Testis (tissue), 3 donors: ENCODE results near the gene MYO3A. TPM values are rescaled to one million over a fixed set of nuclear protein-coding genes. Genes with fewer than 3 reads are reported as not detected.

Source experiments
- DNase-seq: peaks from one replicate; pipeline ENCODE4 v3.0.0-alpha.2; 2019
- H3K27ac ChIP-seq, 2 donors: fragments of 200-600 bp; sonication (generic); one replicate each; pipeline ENCODE4 v1.5.1; 2019
- H3K27me3 ChIP-seq: fragments of 200-600 bp; sonication (generic); one replicate; pipeline ENCODE4 v1.5.1; 2019
- H3K36me3 ChIP-seq: fragments of 200-600 bp; sonication (generic); one replicate; pipeline ENCODE4 v1.5.1; 2017; ENCODE audit warnings: low read depth; ENCODE audit errors: missing control alignments
- H3K4me1 ChIP-seq: fragments of 200-600 bp; sonication (generic); one replicate; pipeline ENCODE4 v1.5.1; 2019
- H3K4me3 ChIP-seq, 2 donors: fragments of 200-600 bp; sonication (generic); one replicate each; pipeline ENCODE4 v1.5.1; 2017 to 2019
- H3K9me3 ChIP-seq: fragments of 200-600 bp; sonication (generic); one replicate; pipeline ENCODE4 v1.5.1; 2017
- CTCF ChIP-seq, 3 experiments: fragments of 450-650 bp in 2 of 3; fragments of 200-600 bp in 1 of 3; sonication (generic) in 1 of 3; IDR thresholded peaks; one replicate each; pipeline ENCODE4 v1.5.1; 2016 to 2019; ENCODE audit warnings: antibody characterized with exemption in 3 of 3, mild to moderate bottlenecking in 2 of 3, moderate library complexity in 1 of 3
- POLR2A ChIP-seq: fragments of 450-650 bp; IDR thresholded peaks from one replicate; pipeline ENCODE4 v1.6.1; 2017; ENCODE audit warnings: antibody characterized with exemption, mild to moderate bottlenecking, moderate library complexity
- WGBS, 2 donors: methylation state at CpG; one replicate each; pipeline ENCODE4 v1.1.5; 2018; 5-methylcytosine and 5-hydroxymethylcytosine counted together
- intact Hi-C: fragments of 100-400 bp; cut with DNase I; formaldehyde crosslinking; loops from one replicate; pipeline ENCODE4 v1.15.1; 2023; ENCODE audit warnings: low total_unique reads
- polyA plus RNA-seq: library from polyadenylated mRNA; stranded (reverse); fragments of 350-450 nt; fragmentation: Illumina TruSeq; extraction: RNeasy Lipid Tissue Mini Kit (QIAGEN cat#74804); gene quantifications from one replicate; pipeline ENCODE4 v1.2.3, GENCODE V29; 2014; ENCODE audit warnings: low read depth, low replicate concordance; ENCODE audit not compliant: insufficient read depth
- total RNA-seq, 2 donors: library from RNA; depleted of rRNA; stranded (reverse); fragments of >200 nt; gene quantifications; one replicate each; pipeline ENCODE4 v1.2.3, GENCODE V29; 2016

The MYO3A gene
- total and polyA plus RNA-seq, 3 donors from 2014 or later: 8.7 to 21.1 (median 9.5) TPM

DNA sequence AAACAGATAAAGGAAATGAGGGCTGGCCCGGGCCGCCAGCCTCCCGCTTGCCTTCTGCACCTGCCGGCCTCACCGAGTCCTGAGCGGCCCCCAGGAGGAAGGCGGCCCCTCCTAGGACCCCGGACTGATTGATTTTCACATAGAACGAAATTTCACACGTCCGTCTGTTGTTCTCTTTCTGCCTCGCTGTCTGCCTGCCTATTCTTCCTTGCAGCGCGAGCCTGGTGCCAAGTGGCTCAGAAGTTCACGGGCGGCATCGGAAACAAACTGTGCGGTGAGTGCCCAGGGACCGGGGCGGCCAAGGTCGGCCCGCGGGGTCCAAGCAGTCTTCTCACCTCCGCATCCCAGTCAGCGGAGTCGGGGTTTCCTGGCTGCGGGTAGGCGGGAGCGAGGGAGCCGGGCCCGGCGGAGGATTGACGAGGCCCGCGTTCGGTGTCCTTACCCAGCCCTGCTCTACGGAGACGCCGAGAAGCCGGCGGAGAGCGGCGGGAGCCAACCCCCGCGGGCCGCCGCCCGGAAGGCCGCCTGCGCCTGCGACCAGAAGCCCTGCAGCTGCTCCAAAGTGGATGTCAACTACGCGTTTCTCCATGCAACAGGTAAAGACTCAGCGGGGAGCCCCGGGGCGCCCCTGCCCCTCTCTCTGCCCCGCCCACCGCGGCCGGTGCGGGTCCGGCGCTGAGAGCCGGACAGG, 283.5 kb downstream of the MYO3A start:
- no peaks in the 10 kb centered on the region for H3K36me3 ChIP-seq
- H3K4me3 ChIP-seq: peak overlapping the region; percentile 29 to 36
- H3K27ac ChIP-seq: no peak overlapping the region
- peaks cover 17% of the 10 kb centered on the region for H3K4me1 ChIP-seq
- intact Hi-C loops: no loop called here
- H3K9me3 ChIP-seq: no peaks in the 10 kb centered on the region
- no peaks in the 10 kb centered on the region for H3K27me3 ChIP-seq
- 1% methylated on average over 20 to 50 of the region's 64 CpGs for WGBS, 2 donors
- TF ChIP-seq CTCF (IDR thresholded peaks at IDR 0.05) (no peak), POLR2A (no peak)
- no peak for DNase-seq

DNA sequence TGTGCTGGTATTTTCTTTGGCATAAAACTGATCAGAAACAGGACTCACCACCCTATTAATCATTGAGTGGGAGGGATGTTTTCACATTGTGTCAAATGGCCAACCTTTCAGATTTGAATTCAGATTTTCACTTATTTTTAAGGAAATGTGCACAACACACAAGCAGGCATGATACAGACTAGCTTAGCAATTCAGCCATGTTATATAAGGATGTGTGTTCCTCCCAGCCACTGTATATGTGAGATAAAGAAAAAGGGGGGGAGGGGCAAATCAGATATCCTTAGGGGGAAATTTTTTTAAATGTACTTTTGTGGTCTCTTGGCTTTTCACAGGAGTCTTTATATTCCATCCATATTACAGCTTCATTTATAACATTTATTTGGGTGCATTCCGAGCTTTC, 285.6 kb downstream of the MYO3A start:
- TF ChIP-seq POLR2A (no peak), CTCF (IDR thresholded peaks at IDR 0.05) (no peak)
- intact Hi-C loops: no loop called here
- Histone ChIP-seq H3K36me3 (no peaks in the 10 kb centered on the region), H3K9me3 (no peaks in the 10 kb centered on the region), H3K27ac (no peak overlapping the region), H3K4me3 (no peak overlapping the region), H3K27me3 (no peaks in the 10 kb centered on the region), H3K4me1 (peaks cover 17% of the 10 kb centered on the region)
- WGBS, 2 donors: 56 to 63% methylated on average over 1 of the region's 1 CpG
- no peak for DNase-seq

DNA sequence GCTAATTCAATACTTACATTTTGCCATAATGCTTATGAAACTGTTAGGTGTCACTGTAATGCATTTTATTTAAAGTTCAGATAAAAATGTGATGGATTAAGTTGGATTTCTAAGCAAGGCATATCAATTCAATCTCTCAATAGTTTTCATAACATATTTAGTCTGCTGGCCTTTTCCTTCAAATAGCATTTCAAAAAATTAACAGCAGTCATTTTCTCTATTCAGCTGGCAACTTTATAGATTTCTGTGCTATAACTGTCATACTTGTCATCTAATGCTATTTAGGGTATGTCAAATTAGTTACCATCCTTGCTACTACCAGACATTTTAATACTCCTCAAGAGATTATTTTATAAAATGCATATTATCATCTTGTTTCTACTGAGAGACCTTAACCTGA, 286.9 kb downstream of the MYO3A start:
- no peak for DNase-seq
- H3K9me3 ChIP-seq: no peaks in the 10 kb centered on the region
- no peaks in the 10 kb centered on the region for H3K27me3 ChIP-seq
- H3K4me1 ChIP-seq: peaks cover 10% of the 10 kb centered on the region
- no peak overlapping the region for H3K4me3 ChIP-seq
- intact Hi-C loops: no loop called here
- TF ChIP-seq CTCF (IDR thresholded peaks at IDR 0.05) (no peak), POLR2A (no peak)
- H3K27ac ChIP-seq: no peak overlapping the region
- no peaks in the 10 kb centered on the region for H3K36me3 ChIP-seq

DNA sequence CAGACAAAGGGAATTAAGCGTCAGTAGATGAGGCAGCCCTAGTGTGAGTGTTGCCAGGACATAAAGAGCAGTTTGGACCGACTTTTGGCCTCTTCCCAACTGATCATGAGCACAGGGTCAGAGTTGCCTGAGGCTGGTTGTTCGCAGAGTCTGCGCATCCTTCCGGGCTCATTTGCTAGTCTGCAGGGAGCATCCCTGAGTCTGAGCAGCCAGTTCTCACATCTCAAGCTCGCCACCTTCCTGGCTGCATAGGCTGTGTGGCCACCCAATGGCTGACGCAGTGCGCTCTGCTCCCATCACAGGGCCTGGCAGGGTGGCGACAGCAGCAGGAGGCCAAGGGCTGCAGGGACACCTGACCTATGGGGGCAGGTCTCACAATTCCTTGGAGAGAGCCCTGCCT, 287.5 kb downstream of the MYO3A start:
- Histone ChIP-seq H3K27ac (no peak overlapping the region), H3K27me3 (no peaks in the 10 kb centered on the region), H3K36me3 (no peaks in the 10 kb centered on the region), H3K4me3 (no peak overlapping the region), H3K9me3 (no peaks in the 10 kb centered on the region), H3K4me1 (peaks cover 5% of the 10 kb centered on the region)
- TF ChIP-seq POLR2A (no peak), CTCF (IDR thresholded peaks at IDR 0.05) (no peak)
- WGBS, 2 donors: 45 to 60% methylated on average over 4 to 9 of the region's 9 CpGs
- no peak for DNase-seq
- intact Hi-C loops: no loop called here

DNA sequence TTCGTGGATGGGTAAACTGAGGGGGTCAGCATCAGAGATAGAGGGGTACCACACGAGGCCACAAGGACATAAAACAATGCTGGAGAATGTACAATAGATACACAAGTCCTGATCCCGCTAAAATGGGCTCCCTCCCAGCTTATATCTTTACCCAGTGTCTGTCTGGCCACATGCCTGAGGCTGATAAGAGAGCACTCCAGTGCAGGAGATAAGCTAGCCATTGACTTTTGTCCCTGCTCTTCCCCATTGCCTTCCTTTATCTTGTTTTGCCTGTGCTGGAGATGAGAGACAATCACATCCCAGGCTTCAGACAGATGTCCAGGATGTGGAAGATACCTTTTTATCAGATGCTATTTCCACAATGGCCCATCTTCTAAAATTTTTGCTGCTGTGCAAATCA, 288.5 kb downstream of the MYO3A start:
- intact Hi-C loops: no loop called here
- 49 to 53% methylated on average over 3 of the region's 3 CpGs for WGBS, 2 donors
- no peak overlapping the region for H3K27ac ChIP-seq
- H3K9me3 ChIP-seq: no peaks in the 10 kb centered on the region
- H3K27me3 ChIP-seq: no peaks in the 10 kb centered on the region
- H3K4me1 ChIP-seq: no peaks in the 10 kb centered on the region
- H3K4me3 ChIP-seq: no peak overlapping the region
- no peak for DNase-seq
- no peaks in the 10 kb centered on the region for H3K36me3 ChIP-seq
- TF ChIP-seq CTCF (IDR thresholded peaks at IDR 0.05): no peak
- TF ChIP-seq POLR2A: no peak
